ENCODE data around the gene SEMA6A.

DNA sequence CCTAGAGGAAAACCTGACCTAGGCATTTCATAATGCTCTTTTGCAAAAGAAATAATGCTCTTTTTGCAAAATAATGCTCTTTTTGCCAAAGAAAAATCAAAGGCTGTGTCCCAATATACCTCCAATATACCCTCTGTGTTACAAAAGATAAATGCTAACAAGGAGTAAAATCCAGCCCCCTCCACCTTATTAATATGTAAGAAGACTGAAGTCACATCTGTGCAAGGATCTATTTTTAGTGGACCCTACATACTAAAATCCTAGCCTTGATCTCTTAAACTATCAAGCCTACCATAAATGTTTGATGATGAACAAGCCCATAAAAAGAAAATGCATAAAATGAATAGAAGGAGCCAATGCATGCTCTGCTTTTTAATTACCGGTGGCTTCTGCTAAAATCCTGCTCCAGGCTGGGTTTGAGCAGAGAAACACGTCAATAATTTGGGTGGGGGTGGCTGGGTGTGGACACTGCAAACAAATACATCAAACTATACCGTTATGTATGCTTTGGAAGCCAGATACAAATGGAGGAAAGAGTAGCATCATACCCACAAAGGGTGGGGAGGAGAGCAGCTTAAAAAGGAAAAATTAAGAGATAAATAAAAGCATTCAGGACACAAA is 131.6 kb downstream of the SEMA6A start:
- TF ChIP-seq GATA3 (IDR thresholded peaks at IDR 0.05; ENCODE audit: low read depth, low read length) (no peak), GATA2 (IDR thresholded peaks at IDR 0.05; ENCODE audit: low read depth, low read length) (no peak)
